GM18870 (cell line): Measurements from ENCODE around the gene THOC6.

ENCODE experiments used
- ATAC-seq: cut with Tn5 transposase; IDR thresholded peaks from one replicate; pipeline ENCODE4 v1.9.1; 2021; ENCODE audit warnings: moderate library complexity; ENCODE audit not compliant: unreplicated experiment

The THOC6 gene

DNA sequence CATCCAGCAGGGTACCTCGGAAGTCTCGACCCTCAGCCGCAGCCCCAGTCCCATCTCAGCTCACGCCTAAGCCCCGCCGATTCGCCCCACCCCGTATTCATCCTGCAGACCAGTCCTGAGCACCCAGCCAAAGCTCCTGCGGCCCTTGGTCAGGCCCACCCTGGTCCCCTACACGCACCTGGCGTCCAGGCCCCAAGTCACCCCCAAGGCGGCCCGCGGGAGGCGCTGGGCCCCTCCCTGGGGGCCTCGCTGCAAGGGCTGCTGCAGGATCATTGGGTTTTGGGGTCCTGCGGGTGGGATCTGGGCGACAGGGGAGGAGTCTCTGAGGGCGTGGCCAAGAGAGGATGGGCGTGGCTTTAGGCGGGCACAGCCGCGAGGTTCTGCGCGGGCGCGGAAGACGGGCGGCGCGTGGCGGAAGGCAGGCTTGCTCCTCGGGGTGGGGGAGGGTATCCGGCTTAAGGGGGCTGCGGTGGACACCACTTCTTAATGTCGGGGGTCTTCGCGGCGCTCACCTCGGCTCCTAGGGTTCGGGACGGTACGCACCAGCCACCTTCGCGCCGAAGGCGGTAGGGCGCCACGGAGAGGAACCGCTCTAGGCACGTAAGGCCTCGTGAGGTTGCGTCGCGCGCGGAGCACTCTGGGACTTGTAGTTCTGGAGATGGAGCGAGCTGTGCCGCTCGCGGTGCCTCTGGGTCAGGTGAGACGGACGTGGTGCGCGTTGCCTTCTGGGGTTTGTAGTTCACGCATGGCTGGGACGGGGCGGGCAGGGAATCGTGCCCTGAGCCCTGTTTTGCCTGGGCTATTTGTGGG is at the start of gene THOC6, which contains the start of gene HCFC1R1:
Gene THOC6 (plus strand): TSS at position 367 of the 810 bp plus-strand sequence. CDS start 292 bp downstream, at position 659.
Gene HCFC1R1 (minus strand): TSS at position 274 of the 810 bp plus-strand sequence. CDS start 1 bp downstream, at position 273.
- peak; percentile 66 for ATAC-seq

DNA sequence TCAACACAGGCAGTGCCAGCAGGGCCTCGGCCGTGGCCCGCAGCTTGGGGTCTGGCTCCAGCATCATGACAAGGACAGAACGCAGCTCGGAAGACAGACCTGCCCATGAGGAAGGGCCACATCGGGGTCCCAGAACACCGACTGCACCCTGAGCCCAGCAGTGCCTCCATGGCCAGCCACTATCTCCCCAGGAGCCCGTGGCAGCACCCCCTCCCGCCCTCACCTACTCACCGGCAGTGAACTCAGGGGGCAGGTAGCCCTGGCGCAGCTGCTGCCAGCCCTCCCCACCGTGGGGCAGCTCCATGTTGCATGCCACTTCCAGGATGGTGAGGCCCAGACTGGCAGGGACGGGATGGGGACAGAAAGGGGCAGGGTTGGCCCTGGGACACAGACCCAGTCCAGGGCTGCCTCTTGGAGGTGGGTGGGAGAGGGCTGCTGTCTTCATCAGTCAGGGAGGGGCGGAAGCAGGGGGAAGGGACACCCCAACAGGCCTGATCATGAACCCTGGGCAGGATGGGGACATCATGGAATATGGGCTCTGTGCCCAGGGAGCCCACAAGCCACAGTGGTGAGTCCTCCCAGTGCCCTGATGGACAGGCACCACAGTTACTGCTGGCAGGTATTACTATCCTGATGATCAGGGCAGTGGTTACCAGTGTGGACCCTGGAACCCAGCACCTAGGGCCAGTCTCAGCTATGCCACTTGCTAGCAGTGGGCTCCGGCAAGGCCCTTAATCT is 49.3 kb upstream of the THOC6 start:
- no peak for ATAC-seq

DNA sequence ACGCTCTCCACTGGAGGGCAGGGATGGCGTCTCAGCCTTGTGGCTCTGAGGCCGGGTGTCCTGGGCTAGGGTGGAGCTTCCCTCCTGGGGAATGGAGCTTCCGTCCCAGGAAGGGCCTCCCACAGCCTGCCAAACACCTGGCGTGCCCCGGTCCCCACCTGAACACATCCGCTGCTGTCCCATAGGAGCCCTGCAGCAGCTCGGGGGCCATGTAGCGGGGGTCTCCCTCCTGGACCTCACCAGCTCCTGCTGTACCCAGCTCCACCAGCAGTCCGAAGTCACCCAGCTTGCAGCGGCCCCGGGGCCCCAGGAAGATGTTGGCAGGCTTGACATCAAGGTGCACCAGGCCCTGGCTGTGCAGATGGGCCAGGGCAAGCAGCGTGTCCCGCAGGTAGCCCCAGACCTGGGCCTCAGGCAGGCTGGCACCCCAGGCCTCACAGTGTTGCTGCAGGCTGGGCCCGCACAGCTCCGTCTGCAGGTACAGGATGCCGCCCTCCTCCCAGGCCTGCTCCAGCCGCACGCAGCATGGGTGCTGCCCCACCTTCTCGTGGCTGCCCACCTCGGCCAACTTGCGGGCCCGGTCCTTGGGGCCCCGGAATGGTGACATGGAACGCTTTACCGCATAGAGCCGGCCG is 48.6 kb upstream of the THOC6 start:
- ATAC-seq: no peak

GRCh38 chr16:2976201-2976600 is 47.6 kb upstream of the THOC6 start:
- no peak for ATAC-seq

DNA sequence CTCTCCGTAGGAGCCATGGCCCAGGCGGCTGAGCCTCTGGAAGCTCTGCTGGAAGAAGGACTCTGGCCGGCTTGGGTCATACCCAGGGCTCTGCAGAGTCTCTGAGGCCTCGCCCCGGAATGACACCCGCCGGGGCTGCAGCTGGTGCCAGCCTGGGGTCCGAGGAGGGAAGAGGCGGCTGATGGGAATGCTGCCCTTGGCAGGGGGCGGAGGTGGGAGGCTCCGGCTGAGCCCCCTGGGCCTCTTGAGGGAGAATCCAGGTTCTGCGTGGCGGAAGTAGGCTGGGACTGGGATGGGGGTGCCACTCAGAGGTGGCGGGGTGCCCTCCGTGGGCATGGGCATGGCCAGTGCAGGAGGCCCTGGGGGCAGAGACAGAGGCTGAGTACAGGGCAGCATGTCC is 47.2 kb upstream of the THOC6 start:
- no peak for ATAC-seq

- ATAC-seq: no peak
Measured at GRCh38 chr16:2977440-2977839, 46.4 kb upstream of the THOC6 start.

GRCh38 chr16:2979669-2980226 is 44.1 kb upstream of the THOC6 start:
- no peak for ATAC-seq

DNA sequence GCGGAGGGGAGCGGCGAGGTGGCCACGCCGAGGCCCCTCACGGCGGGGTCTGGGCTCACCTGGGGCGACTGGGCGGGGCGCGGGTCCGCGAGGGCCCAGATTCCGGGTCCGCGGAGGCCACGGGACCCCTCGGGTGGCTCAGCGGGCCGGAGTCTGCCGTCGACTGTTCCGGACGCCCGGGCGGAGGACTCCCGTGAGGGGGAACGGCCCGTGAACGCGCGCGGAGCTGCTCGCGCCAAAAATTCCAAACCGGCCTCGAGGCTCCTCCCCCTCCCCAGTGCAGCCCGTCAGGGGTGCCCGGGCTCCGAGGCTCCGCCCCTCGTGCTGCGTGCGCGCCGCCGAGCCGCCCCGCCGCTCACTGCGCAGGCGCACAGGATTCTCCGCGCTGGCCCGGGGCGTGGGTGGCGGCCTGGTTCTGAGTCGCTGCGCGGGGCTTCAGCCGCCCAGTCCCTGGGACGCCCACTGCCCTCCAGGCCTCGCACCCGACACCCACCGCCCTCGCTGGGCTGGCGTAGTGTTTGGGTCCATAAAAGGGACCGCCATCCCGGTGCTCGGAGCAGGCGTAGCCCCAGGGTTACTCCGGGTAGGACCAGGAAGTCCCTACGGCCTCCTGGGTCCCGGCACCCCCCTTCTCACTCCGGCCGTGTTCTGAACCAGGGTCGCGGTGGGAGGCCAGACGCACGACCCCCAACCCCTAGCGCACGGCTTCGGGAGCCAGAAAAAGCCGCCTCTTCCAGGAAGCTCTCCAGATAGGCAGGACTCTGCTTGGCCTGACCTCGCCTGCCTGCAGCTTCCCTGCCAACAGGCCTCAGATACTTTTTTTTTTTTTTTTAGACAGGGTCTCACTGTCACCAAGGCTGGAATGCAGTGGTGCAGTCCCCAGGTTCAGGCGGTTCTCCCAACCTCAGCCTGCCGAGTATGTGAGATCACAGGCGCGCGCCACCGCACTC is 43.3 kb upstream of the THOC6 start, which contains the start of gene PKMYT1:
Gene PKMYT1 (minus strand): TSS at position 220 of the 950 bp plus-strand sequence. CDS start 789 bp downstream, outside the sequence.
- ATAC-seq: no peak

GRCh38 chr16:2981177-2981898 is 42.5 kb upstream of the THOC6 start:
- no peak for ATAC-seq

- no peak for ATAC-seq
Measured at GRCh38 chr16:2981899-2982250, 42.0 kb upstream of the THOC6 start.

- no peak for ATAC-seq
Measured at GRCh38 chr16:2982402-2982801, 41.4 kb upstream of the THOC6 start.

DNA sequence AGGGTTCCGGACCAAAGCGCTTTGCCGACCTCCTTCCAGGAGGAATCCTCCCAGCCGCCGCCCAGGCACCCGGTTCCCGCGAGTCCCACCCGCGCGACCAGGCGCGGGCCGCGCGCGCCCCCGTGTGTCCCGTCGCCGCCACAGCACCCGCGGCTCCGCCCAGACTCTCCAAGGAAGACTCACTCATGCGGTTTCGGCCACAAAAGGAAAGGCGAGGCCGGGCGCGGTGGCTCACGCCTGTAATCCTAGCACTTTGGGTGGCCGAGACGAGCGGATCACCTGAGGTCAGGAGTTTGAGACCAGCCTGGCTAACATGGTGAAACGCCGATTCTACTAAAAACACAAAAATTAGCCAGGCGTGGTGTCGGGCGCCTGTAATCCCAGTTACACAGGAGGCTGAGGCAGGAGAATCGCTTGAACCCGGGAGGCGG is 40.1 kb upstream of the THOC6 start:
- ATAC-seq: no peak

- ATAC-seq: no peak
Measured at GRCh38 chr16:2985462-2985861, 38.4 kb upstream of the THOC6 start.

- no peak for ATAC-seq
Measured at GRCh38 chr16:2985893-2986355, 37.9 kb upstream of the THOC6 start.

DNA sequence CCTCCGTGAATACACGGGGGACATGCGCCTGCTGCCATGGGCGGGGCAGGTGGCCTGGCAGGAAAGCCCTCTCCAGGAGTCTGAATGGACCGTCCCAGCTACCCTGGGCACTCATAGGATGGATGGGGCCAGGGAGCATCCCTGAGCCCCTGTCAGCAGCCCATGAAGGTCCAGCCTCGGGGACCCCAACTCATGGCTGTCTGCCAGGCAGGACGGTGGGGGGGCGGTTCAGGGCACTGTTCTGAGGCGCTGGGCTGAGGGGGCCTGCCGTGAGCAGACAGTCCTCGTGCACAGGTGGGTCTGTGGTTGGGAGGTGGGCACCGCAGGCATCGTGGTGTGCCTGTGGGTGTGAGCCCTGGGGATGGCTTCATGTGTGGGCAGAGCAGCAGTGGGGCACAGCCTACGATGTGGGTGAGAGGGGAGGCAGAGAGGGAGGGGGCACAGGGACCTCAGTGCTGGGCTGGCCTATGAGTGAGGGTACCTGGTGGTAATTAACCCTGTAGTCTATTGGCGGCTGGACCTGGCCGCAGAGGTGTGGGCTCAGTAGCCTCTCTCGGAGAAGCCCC is 37.1 kb upstream of the THOC6 start:
- no peak for ATAC-seq

DNA sequence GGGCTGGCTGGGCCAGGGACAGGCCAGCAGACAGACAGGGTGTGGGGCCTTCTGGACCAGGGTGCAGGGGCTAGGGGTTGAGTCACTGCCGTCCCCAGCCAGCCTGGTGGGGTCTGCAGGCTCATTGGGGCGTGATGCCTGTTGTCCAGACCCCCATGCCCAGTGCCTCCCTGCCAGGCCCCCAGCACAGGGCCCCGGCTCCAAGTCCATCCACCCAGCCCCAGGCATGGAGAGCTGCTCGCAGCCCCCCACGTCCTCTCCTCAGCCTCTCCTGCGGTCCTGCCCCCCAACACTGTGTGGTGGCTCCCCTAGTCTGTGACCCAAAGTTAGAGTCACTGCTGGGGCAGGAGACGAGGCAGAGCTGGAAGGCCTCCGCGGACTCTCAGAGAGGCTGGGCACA is 36.5 kb upstream of the THOC6 start:
- no peak for ATAC-seq

DNA sequence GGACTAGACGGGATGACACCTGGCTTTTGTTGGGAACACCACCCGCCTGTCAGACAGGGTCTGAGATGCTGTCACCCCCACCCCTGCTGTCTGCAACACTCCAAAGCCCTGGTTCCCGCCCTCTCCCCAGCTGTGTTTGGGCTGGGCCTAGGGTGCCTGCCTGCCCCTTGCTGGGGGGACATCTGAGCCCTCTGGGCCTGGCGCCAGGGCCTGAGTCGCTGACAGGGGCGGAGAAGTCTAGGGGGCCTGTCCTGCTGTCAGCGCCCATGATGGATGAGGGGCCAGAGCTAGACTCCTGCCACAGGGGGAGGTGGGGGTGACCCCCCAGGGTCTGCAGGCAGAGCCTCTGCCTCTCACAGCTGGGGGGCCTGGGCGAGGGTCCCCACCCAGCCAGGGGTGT is 36.0 kb upstream of the THOC6 start:
- ATAC-seq: no peak

- no peak for ATAC-seq
Measured at GRCh38 chr16:2988590-2989099, 35.2 kb upstream of the THOC6 start.

GRCh38 chr16:2990891-2991290 is 32.9 kb upstream of the THOC6 start:
- no peak for ATAC-seq
